Measurements from ENCODE around the gene BMP8A. TPM values are rescaled to one million over a fixed set of nuclear protein-coding genes. Genes with fewer than 3 reads are reported as not detected.

The BMP8A gene, protein sequence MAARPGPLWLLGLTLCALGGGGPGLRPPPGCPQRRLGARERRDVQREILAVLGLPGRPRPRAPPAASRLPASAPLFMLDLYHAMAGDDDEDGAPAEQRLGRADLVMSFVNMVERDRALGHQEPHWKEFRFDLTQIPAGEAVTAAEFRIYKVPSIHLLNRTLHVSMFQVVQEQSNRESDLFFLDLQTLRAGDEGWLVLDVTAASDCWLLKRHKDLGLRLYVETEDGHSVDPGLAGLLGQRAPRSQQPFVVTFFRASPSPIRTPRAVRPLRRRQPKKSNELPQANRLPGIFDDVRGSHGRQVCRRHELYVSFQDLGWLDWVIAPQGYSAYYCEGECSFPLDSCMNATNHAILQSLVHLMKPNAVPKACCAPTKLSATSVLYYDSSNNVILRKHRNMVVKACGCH
- polyA plus RNA-seq: 0.62 TPM in 1 of 2 replicates, not detected in the other
- not detected in 2 replicates for polyA minus RNA-seq

- Histone ChIP-seq H2AFZ (ENCODE audit: low read depth, low read length) (no peak within 1 kb of the TSS), H3K4me2 (ENCODE audit: low read length) (no peak within 1 kb of the TSS), H3K27me3 (ENCODE audit: insufficient read depth, low read depth, low read length) (peaks cover 35% of the 10 kb centered on the region), H3K9me2 (ENCODE audit: insufficient read depth, low read length) (no peaks in the 10 kb centered on the region), H3K9me3 (ENCODE audit: low read length) (no peaks in the 10 kb centered on the region), H4K20me1 (ENCODE audit: insufficient read depth) (no peaks in the 10 kb centered on the region), H3K36me3 (ENCODE audit: insufficient read depth, low read length) (peaks cover 10% of the 10 kb centered on the region), H3K4me3 (ENCODE audit: low read length) (peak within 1 kb of the TSS; percentile 59), H3K9ac (ENCODE audit: low read length) (no peak within 1 kb of the TSS), H3K27ac (ENCODE audit: low read length) (no peak within 1 kb of the TSS), H3F3A (ENCODE audit: insufficient read depth, low read length, poor library complexity, severe bottlenecking) (no peaks in the 10 kb centered on the region), H3K79me2 (replicated peaks; ENCODE audit: insufficient read depth, low read length) (no peaks in the 10 kb centered on the region)
- TF ChIP-seq, protein P1, sequence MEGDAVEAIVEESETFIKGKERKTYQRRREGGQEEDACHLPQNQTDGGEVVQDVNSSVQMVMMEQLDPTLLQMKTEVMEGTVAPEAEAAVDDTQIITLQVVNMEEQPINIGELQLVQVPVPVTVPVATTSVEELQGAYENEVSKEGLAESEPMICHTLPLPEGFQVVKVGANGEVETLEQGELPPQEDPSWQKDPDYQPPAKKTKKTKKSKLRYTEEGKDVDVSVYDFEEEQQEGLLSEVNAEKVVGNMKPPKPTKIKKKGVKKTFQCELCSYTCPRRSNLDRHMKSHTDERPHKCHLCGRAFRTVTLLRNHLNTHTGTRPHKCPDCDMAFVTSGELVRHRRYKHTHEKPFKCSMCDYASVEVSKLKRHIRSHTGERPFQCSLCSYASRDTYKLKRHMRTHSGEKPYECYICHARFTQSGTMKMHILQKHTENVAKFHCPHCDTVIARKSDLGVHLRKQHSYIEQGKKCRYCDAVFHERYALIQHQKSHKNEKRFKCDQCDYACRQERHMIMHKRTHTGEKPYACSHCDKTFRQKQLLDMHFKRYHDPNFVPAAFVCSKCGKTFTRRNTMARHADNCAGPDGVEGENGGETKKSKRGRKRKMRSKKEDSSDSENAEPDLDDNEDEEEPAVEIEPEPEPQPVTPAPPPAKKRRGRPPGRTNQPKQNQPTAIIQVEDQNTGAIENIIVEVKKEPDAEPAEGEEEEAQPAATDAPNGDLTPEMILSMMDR (IDR thresholded peaks at IDR 0.05; ENCODE audit: poor library complexity, severe bottlenecking): peak; percentile 32
- peak; percentile 15 for TF ChIP-seq POLR2AphosphoS5 (IDR thresholded peaks at IDR 0.05)
- TF ChIP-seq TAF1 (IDR thresholded peaks at IDR 0.05; ENCODE audit: low read depth): no peak
- no peak for TF ChIP-seq MXI1 (conservative IDR thresholded peaks at IDR 0.05; ENCODE audit: poor library complexity, severe bottlenecking)
Measured at GRCh38 chr1:39491146-39491921, at the start of gene BMP8A. Gene BMP8A, plus strand, starts transcription at chr1:39491636. Its CDS starts 356 bp downstream, at chr1:39491992.

DNA sequence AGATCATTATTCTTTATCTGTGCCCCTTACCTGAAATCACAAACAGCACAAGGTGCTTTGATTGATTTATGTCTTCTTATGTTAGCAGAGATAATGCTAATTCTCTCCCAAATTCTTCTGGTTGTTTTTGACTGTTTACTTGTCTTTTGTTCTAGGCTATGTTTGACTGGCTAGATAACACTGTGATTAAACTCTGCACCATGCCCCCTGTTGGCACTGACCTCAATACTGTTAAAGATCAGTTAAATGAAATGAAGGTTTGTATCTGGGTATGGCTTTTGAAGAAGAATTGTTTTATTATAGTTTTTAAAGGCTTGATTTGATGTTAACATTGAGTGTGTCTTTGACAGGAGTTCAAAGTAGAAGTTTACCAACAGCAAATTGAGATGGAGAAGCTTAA lies 49.6 kb upstream of the BMP8A start:
- Histone ChIP-seq H3K4me3 (ENCODE audit: low read length) (no peak overlapping the region), H3K9me2 (ENCODE audit: insufficient read depth, low read length) (no peaks in the 10 kb centered on the region), H2AFZ (ENCODE audit: low read depth, low read length) (no peak overlapping the region), H3K79me2 (replicated peaks; ENCODE audit: insufficient read depth, low read length) (no peaks in the 10 kb centered on the region), H3K4me2 (ENCODE audit: low read length) (no peak overlapping the region), H3K27ac (ENCODE audit: low read length) (no peak overlapping the region), H3K9me3 (ENCODE audit: low read length) (no peaks in the 10 kb centered on the region), H3K9ac (ENCODE audit: low read length) (no peak overlapping the region), H3F3A (ENCODE audit: insufficient read depth, low read length, poor library complexity, severe bottlenecking) (no peaks in the 10 kb centered on the region), H3K36me3 (ENCODE audit: insufficient read depth, low read length) (peaks cover 58% of the 10 kb centered on the region), H4K20me1 (ENCODE audit: insufficient read depth) (no peaks in the 10 kb centered on the region), H3K27me3 (ENCODE audit: insufficient read depth, low read depth, low read length) (no peaks in the 10 kb centered on the region)
- TF ChIP-seq SMC3 (conservative IDR thresholded peaks at IDR 0.05; ENCODE audit: poor library complexity) (no peak), MXI1 (conservative IDR thresholded peaks at IDR 0.05; ENCODE audit: poor library complexity, severe bottlenecking) (no peak), EZH2 (IDR thresholded peaks at IDR 0.05; ENCODE audit: borderline replicate concordance, insufficient read depth, low read length, poor library complexity, severe bottlenecking) (no peak), EP300 (conservative IDR thresholded peaks at IDR 0.05; ENCODE audit: poor library complexity, severe bottlenecking) (no peak), TAF1 (IDR thresholded peaks at IDR 0.05; ENCODE audit: low read depth) (no peak), POLR2AphosphoS5 (IDR thresholded peaks at IDR 0.05) (no peak)
- TF ChIP-seq, protein P2, sequence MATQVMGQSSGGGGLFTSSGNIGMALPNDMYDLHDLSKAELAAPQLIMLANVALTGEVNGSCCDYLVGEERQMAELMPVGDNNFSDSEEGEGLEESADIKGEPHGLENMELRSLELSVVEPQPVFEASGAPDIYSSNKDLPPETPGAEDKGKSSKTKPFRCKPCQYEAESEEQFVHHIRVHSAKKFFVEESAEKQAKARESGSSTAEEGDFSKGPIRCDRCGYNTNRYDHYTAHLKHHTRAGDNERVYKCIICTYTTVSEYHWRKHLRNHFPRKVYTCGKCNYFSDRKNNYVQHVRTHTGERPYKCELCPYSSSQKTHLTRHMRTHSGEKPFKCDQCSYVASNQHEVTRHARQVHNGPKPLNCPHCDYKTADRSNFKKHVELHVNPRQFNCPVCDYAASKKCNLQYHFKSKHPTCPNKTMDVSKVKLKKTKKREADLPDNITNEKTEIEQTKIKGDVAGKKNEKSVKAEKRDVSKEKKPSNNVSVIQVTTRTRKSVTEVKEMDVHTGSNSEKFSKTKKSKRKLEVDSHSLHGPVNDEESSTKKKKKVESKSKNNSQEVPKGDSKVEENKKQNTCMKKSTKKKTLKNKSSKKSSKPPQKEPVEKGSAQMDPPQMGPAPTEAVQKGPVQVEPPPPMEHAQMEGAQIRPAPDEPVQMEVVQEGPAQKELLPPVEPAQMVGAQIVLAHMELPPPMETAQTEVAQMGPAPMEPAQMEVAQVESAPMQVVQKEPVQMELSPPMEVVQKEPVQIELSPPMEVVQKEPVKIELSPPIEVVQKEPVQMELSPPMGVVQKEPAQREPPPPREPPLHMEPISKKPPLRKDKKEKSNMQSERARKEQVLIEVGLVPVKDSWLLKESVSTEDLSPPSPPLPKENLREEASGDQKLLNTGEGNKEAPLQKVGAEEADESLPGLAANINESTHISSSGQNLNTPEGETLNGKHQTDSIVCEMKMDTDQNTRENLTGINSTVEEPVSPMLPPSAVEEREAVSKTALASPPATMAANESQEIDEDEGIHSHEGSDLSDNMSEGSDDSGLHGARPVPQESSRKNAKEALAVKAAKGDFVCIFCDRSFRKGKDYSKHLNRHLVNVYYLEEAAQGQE (IDR thresholded peaks at IDR 0.05; ENCODE audit: borderline replicate concordance): no peak
- TF ChIP-seq, protein P1 (IDR thresholded peaks at IDR 0.05; ENCODE audit: poor library complexity, severe bottlenecking): no peak

Measured in neural cell (in vitro differentiated cells).